NCI-H1105 treated with DMSO at 0.1 percent for 48 hours (cell line): ENCODE results near the gene BMPR1A.
"Not testable (repeated sequence)": the region's sequence is repeated elsewhere in the genome, so short reads cannot be mapped to it uniquely, and the experiment has no call there.

Experiments used
- DNase-seq: peaks from one replicate; lab custom pipeline; 2025; lab: John Stamatoyannopoulos, UW

Gene BMPR1A

DNA sequence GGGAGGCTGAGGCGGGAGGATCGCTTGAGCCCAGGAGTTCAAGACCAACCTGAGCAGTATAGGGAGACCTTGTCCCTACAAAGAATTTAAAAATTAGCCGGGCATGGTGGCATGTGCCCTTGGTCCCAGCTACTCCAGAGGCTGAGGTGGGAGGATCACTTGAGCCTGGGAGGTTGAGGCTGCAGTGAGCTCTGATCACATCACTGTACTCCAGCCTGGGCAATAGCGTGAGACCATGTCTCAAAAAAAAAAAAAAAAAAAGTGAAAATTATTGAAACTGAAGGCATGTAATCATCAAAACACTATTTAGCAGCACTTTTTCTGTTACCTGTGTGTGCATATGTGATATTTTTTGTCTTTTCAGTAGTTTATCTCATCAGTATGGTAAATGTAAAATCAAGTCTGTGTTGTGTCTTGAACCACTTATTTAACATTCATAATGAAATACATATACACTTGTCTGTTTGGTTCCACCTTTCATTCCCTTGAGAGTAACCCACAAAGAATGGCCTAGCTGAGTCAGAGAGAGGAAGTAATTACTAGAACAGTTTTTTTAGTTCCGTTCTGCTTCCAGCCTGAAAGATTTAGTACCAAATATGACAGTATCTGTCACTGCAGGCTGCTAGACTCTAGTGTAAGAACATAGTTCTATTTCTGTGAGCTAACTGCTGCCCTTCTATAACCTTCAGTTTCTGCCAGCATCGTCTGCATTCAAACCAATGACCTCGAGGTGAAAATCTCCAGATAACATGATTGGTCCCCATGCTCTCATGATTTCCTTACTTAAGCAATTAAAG is 132.4 kb downstream of the BMPR1A start:
- no peak for DNase-seq

DNA sequence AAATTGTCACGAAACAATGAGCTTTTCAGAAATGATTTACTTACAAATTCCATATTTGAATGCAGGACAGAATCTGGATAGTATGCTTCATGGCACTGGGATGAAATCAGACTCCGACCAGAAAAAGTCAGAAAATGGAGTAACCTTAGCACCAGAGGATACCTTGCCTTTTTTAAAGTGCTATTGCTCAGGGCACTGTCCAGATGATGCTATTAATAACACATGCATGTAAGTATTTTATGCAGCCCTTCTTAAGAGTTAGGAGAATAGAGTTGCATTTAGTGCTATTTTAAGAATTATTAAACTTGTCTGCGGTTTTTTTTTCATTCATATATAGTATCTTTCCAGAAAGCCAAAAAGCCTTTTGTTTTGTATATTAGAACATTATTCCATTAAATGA is 133.6 kb downstream of the BMPR1A start:
- no peak for DNase-seq

DNA sequence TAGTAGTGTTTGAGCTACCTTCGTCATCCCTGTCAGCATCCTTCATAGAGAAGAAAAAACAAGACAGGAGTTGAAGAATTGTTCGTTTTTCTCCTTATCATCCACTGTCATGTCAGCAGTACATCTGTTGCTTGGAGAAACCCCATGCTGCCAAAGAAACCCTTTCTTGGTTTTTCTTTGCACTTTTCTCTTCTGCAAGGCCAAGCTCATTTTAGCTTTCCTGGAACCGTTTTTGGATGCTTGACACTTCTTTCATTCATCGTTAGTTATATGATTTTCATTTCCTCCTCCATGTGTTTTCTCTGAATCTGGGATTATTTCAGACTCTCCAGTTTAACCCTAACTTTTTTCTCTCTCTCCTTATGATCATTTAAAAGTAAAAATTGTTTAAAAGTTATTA is 142.1 kb downstream of the BMPR1A start:
- no peak for DNase-seq

DNA sequence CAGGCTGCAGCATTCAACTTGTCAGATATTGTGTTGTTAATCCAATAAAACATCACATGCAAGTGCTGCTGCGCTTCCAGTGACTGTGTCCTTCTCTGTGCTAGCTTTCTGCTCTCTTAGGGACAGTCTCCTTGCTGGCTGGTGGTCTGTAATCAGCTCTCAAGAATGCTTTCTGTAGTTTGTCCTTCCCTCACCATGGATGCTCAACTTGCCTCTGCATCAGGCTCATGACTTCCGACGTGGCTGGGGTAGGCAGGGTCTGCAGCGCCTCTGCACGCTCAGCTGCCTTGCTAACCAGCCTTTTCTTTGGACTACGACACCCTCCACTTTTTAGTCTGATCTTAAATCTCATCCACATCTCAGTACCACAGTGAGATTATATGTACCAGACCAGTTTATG is 142.7 kb downstream of the BMPR1A start:
- DNase-seq: no peak

DNA sequence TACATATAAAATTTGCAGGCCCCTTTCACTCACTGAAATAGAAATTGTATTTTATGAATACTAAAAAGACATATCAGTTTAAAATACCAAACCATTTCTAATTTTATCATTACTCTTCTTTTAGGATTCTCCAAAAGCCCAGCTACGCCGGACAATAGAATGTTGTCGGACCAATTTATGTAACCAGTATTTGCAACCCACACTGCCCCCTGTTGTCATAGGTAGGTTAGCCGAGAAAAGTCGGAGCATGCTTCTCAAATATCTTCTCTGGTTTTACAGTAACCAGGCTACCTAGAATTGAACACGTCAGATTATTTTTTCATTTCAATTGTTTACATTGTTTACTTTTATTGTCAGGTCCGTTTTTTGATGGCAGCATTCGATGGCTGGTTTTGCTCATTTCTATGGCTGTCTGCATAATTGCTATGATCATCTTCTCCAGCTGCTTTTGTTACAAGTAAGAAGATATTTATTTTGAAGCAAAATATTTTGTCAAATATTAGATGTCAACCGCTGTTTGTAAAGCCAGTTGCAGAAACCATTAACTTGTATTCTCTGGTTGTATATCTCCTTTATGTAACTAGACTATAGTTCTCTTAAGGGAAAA is 143.4 kb downstream of the BMPR1A start:
- DNase-seq: peak; percentile 3

DNA sequence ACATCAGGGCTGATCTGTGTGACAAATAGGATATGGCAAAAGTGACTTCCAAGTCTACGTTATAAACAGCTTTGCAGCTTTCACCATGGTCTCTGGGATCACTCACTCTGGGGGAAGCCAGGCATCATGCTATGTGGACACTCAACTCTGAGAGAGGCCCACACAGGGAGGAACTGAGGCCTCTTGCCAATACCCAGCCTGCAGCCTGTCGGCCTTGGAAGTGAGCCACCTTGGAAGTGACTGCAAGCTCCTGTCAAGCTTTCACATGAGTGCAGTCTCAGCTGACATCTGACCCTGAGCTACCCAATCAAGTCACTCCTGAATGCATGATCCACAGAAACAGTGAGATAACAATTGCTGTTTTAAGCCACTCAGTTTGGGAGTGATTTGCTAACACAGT is 144.5 kb downstream of the BMPR1A start:
- no peak for DNase-seq

DNA sequence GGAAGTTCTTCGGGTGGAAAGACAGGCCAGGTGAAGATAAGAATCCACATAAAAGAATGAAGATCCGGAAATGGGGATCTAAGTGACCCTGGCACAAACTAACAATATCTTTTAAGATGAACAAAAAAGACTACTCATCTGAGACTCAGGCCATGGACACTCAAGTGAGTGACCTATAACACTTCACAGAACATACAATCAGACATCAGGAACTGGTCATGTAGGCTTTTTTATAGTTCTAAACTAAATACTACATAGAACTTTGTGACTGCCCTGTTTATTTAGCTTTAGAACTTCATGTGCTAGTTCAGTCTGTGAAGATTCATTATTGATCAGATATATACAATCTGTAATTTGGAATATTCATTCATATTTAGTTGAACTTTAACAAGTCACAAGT is 148.2 kb downstream of the BMPR1A start:
- DNase-seq: no peak

DNA sequence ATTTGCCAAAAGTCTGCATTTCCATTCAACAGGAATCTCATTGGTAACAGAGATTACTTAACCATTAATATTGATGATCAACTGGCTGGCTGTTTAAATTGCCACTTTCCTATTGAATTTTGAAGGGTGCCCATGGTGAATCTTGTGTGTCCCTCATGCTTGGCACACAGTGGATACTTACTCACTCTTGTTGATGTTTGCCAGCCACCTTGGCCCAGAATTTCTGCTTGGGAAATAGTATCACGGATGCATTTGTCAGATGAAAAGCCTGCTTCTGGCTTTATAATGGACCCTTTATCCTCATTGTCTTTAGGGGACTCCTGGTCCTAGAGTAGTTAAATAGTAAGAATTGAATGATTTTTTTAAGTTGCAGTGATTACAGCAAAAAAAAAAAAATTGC is 149.0 kb downstream of the BMPR1A start:
- DNase-seq: no peak

DNA sequence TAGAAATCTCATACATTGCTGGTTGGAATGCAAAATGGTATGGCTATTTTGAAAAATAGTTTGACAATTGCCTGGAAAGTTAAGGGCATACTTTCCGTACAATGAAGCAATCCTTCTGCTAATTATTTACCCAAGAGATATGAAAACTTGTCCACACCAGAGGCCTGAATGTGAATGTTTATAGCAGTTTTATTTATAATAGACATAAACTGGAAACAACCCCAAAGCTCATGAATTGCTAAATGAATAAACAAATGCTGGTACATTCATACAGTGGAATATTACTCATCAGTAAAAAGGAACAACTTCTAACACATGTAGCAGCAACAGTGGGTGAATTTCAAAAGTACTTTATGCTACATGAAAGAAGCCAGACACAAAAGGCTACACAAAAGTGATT is 158.3 kb downstream of the BMPR1A start:
- no peak for DNase-seq

DNA sequence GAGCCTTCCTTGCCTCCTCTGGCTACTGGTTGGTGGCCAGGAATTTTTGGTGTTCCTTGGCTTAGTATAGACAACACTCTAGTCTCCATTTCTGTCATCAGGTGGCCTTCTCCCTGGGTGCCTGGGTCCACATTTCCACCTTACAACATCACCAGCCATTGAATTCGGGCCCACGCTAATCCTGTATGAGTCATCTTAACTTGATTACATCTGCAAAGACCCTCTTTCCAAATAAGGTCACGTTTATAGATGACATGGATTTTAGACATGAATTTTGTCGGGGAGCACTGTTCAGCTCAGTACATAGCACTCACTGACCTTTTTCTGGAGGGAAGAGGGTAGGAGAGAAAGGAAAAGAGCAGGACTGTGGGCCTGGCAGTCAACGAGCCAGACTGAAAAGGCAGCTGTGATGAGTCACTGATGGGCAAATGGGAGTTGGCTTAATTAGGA is 161.6 kb downstream of the BMPR1A start:
- no peak for DNase-seq

DNA sequence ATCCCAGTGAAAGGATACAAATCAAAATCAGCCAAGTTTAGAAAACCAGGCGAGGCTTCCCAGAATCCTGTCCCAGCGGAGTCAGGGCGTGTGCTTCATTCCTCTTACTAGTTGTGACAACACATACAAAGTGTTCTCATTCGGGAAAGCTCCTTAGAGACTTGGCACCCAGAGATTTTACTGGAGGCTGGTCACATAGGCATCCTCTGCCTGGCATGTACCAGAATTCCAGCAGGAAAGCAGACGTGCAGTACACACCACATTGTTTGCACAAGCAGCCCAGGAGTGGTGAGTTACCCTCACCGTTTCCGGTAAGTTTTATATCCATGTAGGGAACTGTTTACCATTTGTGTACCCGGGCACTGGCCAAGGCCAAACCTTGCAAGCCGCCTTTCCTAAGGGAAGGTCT is 166.1 kb downstream of the BMPR1A start:
- no peak for DNase-seq

DNA sequence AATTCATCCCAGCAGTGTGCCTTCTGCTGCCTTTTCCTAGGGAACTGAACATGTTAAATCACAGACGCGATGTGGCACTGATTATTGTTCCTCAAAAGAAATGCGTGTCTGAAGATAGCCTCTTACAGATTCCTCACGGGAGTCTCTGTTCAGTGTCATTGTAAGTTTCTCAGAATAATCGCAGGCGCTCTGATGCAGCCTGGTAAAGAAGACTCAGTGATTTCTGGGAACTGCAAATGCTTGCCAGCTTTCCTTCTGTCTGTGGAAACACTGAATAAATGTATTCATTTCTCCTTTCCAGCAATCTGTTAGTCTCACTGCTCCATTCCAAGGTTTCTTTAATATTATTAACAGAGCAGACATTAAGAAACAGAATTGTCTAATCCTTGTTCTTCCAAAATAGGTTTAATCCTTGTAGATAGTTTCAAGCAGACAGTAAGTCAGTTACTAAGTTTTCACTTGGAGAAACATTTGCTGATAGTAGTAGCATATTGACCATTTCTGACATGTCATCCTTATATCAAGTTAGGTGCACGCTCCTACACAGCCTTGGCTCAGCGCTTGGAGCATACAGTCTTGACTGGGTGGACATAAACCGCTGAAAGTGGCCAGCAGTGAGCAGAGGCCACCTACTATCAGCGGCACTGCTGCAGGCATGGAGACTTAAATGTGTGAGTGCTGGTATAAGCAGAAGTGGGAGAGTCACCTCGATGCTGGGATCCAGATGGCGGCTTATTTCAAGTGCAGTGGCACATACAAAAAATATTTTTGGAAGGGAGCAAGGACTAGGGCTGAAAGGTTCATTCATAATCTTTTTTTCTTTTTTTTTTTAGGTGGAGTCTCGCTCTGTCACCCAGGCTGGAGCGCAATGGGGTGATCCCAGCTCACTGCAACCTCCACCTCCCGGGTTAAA is 173.3 kb downstream of the BMPR1A start:
- DNase-seq: no peak

DNA sequence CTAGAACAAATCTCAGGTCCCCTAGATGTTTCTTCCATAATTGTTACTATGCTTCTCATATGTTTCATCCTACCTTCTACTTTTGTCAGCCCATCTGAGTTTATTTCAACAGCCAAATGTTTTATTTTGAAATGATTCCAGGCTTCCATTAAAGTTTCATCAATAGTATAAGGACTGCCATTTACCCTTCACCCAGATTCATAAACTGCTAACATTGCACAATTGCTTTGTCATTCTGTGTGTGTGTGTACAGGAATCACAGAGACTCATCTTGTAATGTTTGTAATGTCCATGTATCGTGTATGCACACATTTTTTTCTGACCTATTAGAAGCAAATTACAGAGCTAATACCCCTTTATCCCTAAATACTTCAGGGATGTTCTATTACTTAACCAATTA is 175.5 kb downstream of the BMPR1A start:
- DNase-seq: no peak

DNA sequence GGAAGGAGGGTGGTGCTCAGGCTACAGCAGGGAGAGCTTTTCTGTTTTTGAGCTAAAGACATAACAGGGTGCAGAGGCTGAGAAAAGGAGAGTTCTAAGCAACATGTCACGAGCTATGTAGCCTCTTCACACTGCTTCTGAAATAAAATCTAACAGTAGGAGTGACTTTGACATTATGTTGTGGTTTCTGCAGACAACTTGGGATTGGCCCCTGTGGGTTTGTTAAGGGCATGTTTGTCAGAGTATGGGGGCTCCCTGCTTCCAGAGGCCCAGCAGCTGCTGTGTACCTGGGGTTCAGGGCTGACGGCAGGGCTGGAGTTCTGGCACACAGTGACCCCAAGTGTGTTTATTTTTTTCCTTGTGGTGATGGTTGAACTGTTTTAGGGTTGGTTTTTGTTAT is 176.3 kb downstream of the BMPR1A start:
- DNase-seq: no peak

DNA sequence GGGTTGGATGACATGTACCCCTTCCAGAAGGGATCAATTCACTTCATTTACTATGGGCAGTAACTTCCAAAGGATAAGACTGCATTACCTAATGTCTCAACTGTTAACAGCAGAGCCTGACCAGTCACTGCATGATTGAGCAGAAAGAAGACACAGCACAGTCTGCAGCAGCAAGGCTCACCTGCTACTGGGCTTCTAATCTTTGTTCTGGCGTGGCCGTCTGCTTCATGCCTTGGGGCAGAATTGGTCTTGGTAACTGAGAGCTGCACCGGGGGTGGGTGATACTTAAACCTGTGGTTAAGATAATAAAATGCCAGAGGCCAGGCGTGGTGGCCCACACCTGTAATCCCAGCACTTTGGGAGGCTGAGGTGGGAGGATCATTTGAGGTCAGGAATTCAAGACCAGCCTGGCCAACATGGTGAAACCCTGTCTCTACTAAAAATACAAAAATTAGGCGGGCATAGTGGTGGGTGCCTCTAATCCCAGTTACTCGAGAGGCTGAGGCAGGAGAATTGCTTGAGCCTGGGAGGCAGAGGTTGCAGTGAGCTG is 177.8 kb downstream of the BMPR1A start:
- not testable (repeated sequence) for DNase-seq

DNA sequence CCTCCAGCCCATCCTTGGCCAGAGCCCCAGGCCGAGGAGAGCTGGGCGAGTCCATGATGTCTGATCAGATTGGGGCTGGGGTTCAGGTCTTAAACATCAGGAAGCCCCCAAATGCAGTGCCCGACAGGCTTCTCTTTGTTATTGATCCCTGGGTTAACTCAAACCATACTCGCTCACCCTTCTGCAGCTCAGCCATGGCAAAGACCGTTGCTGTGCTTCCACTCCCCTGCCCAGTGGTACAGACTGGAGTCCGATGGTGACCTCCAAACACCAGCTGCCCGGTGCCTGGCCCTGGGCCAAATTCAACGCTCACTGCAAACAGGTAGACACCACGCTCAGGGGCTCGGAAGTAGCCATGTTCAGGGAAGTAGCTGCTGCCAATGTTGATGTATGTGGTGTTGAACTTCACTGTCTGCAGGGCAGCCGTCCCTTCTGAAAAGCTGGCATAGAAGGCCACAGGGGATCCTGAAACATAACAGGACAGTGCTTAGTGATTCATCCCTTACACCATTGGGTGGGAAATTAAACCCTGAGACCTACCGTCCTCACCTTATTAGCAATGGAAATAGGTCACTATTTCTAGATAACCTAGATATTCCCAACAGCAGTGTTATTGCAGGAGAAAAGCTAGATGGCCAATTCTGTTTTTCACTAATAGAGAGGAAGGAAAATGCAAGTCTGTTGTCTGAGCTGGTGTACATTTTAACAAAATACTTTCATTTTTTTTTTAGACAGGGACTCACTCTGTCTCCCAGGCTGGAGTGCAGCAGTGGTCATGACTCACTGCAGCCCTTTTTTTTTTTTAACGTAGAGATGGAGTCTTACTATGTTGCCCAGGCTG is 180.5 kb downstream of the BMPR1A start:
- no peak for DNase-seq

DNA sequence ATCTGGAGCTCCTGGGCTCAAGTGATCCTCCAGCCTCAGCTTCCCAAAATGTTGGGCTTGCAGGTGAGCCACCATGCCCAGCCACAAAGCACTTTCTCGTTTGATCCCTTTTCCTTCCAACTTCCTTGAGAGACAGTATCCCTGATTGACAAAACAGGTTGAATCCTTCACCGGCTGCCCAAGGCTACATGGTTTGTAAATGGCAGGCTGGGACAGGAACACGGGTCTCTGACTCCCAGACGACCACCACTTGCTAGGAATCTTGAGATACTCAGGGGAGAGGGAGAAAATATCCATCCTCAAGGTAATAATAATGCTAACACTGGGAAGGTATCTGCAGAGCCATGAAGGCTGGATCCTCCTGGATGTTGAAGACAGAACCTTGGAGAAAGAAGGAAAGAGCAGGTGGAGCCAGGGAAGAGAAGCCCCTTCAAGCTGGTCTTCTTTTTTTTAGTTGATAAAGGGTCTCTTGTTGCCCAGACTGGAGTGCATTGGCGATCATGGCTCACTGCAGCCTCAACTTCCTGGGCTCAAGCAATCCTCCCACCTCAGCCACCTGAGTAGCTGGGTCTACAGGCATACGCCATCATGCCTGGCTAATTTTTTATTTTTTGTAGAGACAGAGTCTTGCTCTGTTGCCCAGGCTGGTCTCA is 181.2 kb downstream of the BMPR1A start:
- DNase-seq: no peak

DNA sequence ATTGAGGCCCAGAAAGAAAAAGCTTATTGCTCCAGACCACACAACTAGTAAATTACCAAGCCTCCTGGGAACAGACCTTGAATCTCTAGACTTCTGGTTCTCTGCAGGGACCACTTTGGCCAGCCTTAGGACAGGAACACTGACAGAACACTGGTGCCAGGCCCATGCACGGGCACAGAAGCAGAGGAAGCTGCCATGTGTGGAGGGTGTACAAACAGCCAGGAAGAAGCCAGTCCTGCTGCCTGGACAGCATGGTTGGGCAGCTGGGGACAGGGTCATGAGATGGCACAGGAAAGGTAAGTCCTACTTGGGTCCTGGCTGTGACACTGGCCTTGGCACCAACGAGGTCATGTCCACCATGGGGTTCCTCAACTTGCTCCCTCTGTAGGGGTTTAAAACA is 181.8 kb downstream of the BMPR1A start:
- no peak for DNase-seq

DNA sequence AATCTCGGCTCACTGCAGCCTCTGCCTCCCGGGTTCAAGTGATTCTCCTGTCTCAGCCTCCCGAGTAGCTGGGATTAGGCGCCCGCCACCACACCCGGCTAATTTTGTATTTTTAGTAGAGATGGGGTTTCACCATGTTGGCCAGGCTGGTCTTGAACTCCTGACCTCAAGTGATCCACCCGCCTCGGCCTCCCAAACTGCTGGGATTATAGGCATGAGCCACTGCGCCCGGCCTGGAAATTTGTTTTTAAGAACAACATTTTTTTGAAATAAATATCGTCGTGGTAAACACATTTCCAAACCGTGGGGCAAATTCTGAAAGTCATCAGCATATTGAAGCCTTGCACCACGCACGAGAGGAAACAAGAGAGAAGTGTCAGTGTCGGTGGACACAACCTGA is 183.7 kb downstream of the BMPR1A start:
- not testable (repeated sequence) for DNase-seq

DNA sequence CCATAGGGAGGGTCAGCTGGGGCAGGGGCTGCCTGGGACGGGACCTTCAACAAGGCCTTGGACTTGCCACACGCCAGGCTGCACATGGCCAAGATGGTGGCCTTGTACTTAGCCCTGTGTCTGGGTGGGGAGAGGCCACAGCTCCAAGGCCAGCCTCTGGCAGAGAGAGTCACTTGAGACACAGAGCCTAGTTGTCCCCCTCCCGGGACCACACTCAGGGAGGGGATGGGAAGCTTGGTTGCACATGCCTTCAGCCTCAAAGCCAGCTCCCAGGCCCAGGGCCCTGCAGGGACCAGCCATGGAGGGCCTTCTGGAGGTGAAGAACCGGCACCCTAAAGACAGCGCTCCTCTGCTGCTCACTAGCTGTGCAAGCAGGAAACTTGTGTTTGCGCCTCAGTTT is 184.3 kb downstream of the BMPR1A start:
- no peak for DNase-seq

DNA sequence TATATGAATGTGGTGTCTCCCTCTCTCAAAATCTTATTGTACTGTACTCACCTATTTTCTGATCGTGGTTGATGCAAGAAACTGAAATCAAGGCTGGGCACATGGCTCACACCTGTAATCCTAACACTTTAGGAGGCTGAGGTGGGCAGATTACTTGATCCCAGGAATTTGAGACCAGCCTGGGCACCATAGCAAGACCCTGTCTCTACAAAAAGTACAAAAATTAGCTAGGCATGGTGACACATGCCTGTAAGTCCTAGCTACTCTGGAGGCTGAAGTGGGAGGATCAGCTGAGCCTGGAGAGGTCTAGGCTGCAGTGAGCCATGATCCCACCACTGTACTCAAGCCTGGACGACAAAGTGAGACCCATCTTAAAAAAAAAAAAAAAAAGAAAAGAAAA is 185.0 kb downstream of the BMPR1A start:
- no peak for DNase-seq
